Smooth muscle cell (in vitro differentiated cells): ENCODE data around the gene GNB3. TPM values are rescaled to one million over a fixed set of nuclear protein-coding genes. Genes with fewer than 3 reads are reported as not detected.

Experiments
- DNase-seq: peaks from one replicate; lab custom pipeline; 2025; ENCODE audit not compliant: unreplicated experiment; lab: John Stamatoyannopoulos, UW
- H2AFZ ChIP-seq: fragments of 200-600 bp; sonication (generic); 2 replicates; pipeline ENCODE4 v1.6.0; 2016; ENCODE audit warnings: antibody characterized with exemption, low read depth, mild to moderate bottlenecking
- H3F3A ChIP-seq: fragments of 200-600 bp; sonication (generic); 2 replicates; pipeline ENCODE4 v1.6.0; 2017; ENCODE audit warnings: antibody characterized with exemption, low read depth
- H3K27ac ChIP-seq: fragments of 200-600 bp; sonication (generic); 2 replicates; pipeline ENCODE4 v1.5.1; 2016; ENCODE audit warnings: low read depth, mild to moderate bottlenecking
- H3K27me3 ChIP-seq: fragments of 200-600 bp; sonication (generic); 2 replicates; pipeline ENCODE4 v1.6.1; 2016; ENCODE audit warnings: low read depth, mild to moderate bottlenecking
- H3K36me3 ChIP-seq: fragments of 200-600 bp; sonication (generic); 2 replicates; pipeline ENCODE4 v1.5.1; 2016; ENCODE audit warnings: low read depth
- H3K4me1 ChIP-seq: fragments of 200-600 bp; sonication (generic); 2 replicates; pipeline ENCODE4 v1.5.1; 2016; ENCODE audit warnings: low read depth
- H3K4me2 ChIP-seq: fragments of 200-600 bp; sonication (generic); 2 replicates; pipeline ENCODE4 v1.6.0; 2016; ENCODE audit warnings: mild to moderate bottlenecking
- H3K4me3 ChIP-seq: fragments of 200-600 bp; sonication (generic); 2 replicates; pipeline ENCODE4 v1.5.1; 2016; ENCODE audit warnings: mild to moderate bottlenecking
- H3K79me2 ChIP-seq: fragments of 200-600 bp; sonication (generic); 2 replicates; pipeline ENCODE4 v1.6.0; 2016; ENCODE audit warnings: low read depth, mild to moderate bottlenecking
- H3K9ac ChIP-seq: fragments of 200-600 bp; sonication (generic); 2 replicates; pipeline ENCODE4 v1.6.0; 2016; ENCODE audit warnings: low read depth
- H3K9me3 ChIP-seq: fragments of 200-600 bp; sonication (generic); replicated peaks from 2 replicates; pipeline ENCODE4 v1.5.1; 2016; ENCODE audit warnings: low read depth
- H4K20me1 ChIP-seq: fragments of 200-600 bp; sonication (generic); 2 replicates; pipeline ENCODE4 v1.6.0; 2016; ENCODE audit warnings: low read depth
- WGBS: methylation state at CpG from one replicate; pipeline ENCODE4 v1.1.7; 2016; ENCODE audit warnings: low lambda C conversion rate; 5-methylcytosine and 5-hydroxymethylcytosine counted together
- polyA plus RNA-seq: library from polyadenylated mRNA; unstranded; fragments of >200 nt; fragmentation: Nextera tagmentation; extraction: Ambion mirVana; gene quantifications from 2 replicates; pipeline ENCODE4 v1.2.1, GENCODE V29; 2016
- total RNA-seq: library from RNA; depleted of rRNA; stranded (reverse); fragments of >200 nt; gene quantifications from 2 replicates; pipeline ENCODE4 v1.2.3, GENCODE V29; 2014
- TF ChIP-seq, protein P1 (sequence below): fragments of 200-600 bp; sonication (generic); IDR thresholded peaks from 2 replicates; pipeline ENCODE4 v1.5.1; 2017; ENCODE audit warnings: borderline replicate concordance, mild to moderate bottlenecking, antibody characterized with exemption; ENCODE audit not compliant: insufficient read depth, poor library complexity, severe bottlenecking

Gene GNB3
- total and polyA plus RNA-seq, 2 experiments from 2014 or later: 6.2 to 6.3 TPM

DNA sequence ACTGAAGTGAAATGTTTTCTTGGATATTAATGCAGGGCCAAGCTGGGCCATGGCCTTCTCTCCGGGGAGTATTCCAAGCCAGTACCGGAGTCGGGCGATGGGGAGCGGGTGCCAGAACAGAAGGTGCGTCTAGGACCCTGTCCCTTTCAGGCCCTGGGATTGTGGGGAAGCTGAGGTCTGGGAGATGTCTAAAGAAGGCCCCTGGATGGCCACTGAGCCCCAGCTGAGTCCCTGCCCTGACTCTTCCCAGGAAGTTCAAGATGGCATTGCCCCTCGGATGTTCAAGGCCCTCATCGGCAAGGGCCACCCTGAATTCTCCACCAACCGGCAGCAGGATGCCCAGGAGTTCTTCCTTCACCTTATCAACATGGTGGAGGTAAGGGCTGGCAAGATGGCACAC is 19.4 kb downstream of the GNB3 start:
- H3K9ac ChIP-seq: no peak overlapping the region
- H2AFZ ChIP-seq: no peak overlapping the region
- TF ChIP-seq, protein P1, sequence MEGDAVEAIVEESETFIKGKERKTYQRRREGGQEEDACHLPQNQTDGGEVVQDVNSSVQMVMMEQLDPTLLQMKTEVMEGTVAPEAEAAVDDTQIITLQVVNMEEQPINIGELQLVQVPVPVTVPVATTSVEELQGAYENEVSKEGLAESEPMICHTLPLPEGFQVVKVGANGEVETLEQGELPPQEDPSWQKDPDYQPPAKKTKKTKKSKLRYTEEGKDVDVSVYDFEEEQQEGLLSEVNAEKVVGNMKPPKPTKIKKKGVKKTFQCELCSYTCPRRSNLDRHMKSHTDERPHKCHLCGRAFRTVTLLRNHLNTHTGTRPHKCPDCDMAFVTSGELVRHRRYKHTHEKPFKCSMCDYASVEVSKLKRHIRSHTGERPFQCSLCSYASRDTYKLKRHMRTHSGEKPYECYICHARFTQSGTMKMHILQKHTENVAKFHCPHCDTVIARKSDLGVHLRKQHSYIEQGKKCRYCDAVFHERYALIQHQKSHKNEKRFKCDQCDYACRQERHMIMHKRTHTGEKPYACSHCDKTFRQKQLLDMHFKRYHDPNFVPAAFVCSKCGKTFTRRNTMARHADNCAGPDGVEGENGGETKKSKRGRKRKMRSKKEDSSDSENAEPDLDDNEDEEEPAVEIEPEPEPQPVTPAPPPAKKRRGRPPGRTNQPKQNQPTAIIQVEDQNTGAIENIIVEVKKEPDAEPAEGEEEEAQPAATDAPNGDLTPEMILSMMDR: no peak
- no peaks in the 10 kb centered on the region for H3K27me3 ChIP-seq
- H3K4me1 ChIP-seq: no peaks in the 10 kb centered on the region
- no peaks in the 10 kb centered on the region for H3K9me3 ChIP-seq
- H3K79me2 ChIP-seq: peaks cover 4% of the 10 kb centered on the region
- no peak overlapping the region for H3K27ac ChIP-seq
- H3K4me2 ChIP-seq: no peak overlapping the region
- WGBS: 95% methylated on average over 9 of the region's 9 CpGs
- H3K36me3 ChIP-seq: no peaks in the 10 kb centered on the region
- peaks cover 12% of the 10 kb centered on the region for H3F3A ChIP-seq
- no peak overlapping the region for H3K4me3 ChIP-seq
- no peak for DNase-seq
- peaks cover under 1% of the 10 kb centered on the region for H4K20me1 ChIP-seq

DNA sequence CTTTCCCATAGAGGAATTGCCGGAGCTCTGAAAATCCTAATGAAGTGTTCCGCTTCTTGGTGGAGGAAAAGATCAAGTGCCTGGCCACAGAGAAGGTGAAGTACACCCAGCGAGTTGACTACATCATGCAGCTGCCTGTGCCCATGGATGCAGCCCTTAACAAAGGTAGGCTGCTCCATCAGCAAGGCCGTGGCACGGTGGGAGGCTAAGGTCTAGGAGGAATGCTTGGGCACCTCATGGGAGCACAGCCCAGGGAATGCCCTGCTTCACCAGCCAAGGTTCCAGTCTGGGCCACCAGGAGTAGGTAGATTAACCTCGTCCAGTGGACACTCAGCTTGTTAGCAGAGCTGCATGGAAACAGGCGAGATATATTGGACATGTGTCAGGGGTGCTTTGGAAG is 20.2 kb downstream of the GNB3 start:
- Histone ChIP-seq H3K4me1 (no peaks in the 10 kb centered on the region), H2AFZ (no peak overlapping the region), H3K27me3 (no peaks in the 10 kb centered on the region), H3K9me3 (no peaks in the 10 kb centered on the region), H3K9ac (no peak overlapping the region), H3K4me3 (no peak overlapping the region), H3F3A (peaks cover 20% of the 10 kb centered on the region), H3K36me3 (no peaks in the 10 kb centered on the region), H3K27ac (no peak overlapping the region), H3K4me2 (no peak overlapping the region), H3K79me2 (no peaks in the 10 kb centered on the region), H4K20me1 (no peaks in the 10 kb centered on the region)
- no peak for DNase-seq
- TF ChIP-seq, protein P1: no peak
- 98% methylated on average over 7 of the region's 7 CpGs for WGBS

DNA sequence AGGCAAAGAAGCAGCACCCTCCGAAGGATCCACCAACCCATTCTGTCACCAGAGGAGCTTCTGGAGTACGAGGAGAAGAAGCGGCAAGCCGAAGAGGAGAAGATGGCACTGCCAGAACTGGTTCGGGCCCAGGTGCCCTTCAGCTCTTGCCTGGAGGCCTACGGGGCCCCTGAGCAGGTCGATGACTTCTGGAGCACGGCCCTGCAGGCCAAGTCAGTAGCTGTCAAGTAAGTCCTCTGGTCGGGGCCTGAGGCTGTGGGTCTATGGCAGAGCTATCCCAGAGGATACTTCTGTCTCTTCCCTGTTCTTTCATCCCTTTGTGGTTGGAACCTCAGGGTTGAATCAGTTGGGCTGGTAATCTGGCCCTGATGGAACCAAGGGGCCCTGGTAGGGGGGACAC is 20.7 kb downstream of the GNB3 start:
- no peak overlapping the region for H3K27ac ChIP-seq
- H3K4me3 ChIP-seq: no peak overlapping the region
- no peaks in the 10 kb centered on the region for H3K9me3 ChIP-seq
- no peak overlapping the region for H3K9ac ChIP-seq
- over 99% methylated on average over 9 of the region's 9 CpGs for WGBS
- H3K36me3 ChIP-seq: no peaks in the 10 kb centered on the region
- H2AFZ ChIP-seq: no peak overlapping the region
- no peak for DNase-seq
- TF ChIP-seq, protein P1: no peak
- H3K27me3 ChIP-seq: no peaks in the 10 kb centered on the region
- H4K20me1 ChIP-seq: no peaks in the 10 kb centered on the region
- H3F3A ChIP-seq: peaks cover 20% of the 10 kb centered on the region
- H3K4me2 ChIP-seq: no peak overlapping the region
- H3K4me1 ChIP-seq: no peaks in the 10 kb centered on the region
- H3K79me2 ChIP-seq: no peaks in the 10 kb centered on the region

DNA sequence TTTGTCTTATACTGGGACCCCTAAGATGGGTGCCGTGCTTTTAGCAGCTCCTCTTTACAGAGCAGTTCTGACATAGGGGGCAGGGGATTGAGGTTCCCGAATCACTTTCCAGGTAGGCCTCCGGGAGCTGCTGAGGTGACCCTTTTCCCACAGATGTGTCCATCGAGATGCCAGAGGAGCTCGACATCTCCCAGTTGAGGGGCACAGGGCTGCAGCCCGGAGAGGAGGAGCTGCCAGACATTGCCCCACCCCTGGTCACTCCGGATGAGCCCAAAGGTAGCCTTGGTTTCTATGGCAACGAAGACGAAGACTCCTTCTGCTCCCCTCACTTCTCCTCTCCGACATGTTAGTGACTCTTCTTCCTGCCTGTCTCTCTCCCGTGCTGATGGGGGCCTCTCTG is 22.3 kb downstream of the GNB3 start:
- H2AFZ ChIP-seq: no peak overlapping the region
- no peaks in the 10 kb centered on the region for H3K4me1 ChIP-seq
- H3K36me3 ChIP-seq: no peaks in the 10 kb centered on the region
- 97% methylated on average over 11 of the region's 11 CpGs for WGBS
- no peak overlapping the region for H3K4me3 ChIP-seq
- H3K27ac ChIP-seq: no peak overlapping the region
- H3K9ac ChIP-seq: no peak overlapping the region
- TF ChIP-seq, protein P1: no peak
- peaks cover 7% of the 10 kb centered on the region for H3K79me2 ChIP-seq
- H3F3A ChIP-seq: peaks cover 22% of the 10 kb centered on the region
- peaks cover 6% of the 10 kb centered on the region for H4K20me1 ChIP-seq
- H3K9me3 ChIP-seq: no peaks in the 10 kb centered on the region
- H3K4me2 ChIP-seq: no peak overlapping the region
- no peaks in the 10 kb centered on the region for H3K27me3 ChIP-seq
- DNase-seq: no peak
